NK-92 (cell line): ENCODE results near the gene SLAMF1.
"Not testable (repeated sequence)": the region's sequence is repeated elsewhere in the genome, so short reads cannot be mapped to it uniquely, and the experiment has no call there.

ENCODE experiments used
- DNase-seq: peaks from one replicate; lab custom pipeline; 2025; ENCODE audit not compliant: unreplicated experiment; lab: John Stamatoyannopoulos, UW

SLAMF1 gene

DNA sequence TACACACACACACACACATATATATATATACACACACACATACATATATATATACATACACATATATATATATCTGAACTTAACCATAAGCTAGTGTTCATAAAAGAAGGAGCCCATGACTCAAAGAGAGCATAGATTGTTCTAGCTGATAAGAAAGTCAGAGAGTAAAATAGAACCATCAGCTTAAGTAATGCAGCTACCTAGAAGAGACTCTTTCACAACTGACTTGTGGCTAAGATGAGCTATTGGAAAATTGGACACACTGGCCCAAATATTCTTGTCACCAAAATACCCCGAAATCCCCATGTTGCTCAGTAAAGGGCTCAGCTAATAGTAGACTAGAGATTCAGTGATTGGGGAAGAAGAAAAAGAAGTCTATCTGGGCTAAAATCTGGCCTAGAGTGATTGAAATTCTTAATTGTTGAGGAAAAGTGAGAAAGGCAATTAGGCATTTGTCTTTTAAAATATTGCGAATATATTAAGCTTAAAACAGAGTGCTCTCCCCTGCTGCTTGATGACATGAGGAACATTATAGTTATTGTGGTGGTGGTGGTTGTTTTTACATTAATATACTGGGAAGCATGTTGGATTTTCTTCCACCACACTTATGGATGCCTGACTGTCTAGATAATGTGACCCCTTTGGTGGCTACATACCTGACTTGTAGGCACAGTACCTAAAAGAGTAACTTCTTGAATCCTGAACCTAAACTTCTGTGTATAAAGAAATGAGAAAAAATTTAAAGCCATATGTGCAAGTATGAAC lies 6.3 kb downstream of the SLAMF1 start:
- DNase-seq, result no peak

DNA sequence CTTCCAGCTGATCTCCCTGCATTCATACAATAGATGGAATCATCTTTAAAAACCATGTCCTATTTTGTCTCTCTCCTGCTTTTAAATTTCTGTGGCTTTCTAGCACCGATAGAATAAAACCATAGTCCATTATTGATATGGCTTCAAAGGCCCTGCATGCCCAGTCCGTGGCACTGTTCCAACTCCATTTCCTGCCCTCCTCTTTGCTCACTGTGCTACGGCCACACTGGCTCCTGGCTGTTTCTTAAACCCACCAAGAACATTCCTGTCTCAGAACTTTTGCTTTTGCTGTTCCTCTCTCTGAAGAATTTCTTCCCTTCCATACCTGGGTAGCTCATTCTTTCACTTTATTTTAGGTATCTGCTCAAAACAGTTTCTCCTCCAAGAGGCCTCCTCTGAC lies 7.2 kb downstream of the SLAMF1 start:
- no peak for DNase-seq

- no peak for DNase-seq
These were observed 7.9 kb downstream of the SLAMF1 start for GRCh38 chr1:160638926-160639325.

DNA sequence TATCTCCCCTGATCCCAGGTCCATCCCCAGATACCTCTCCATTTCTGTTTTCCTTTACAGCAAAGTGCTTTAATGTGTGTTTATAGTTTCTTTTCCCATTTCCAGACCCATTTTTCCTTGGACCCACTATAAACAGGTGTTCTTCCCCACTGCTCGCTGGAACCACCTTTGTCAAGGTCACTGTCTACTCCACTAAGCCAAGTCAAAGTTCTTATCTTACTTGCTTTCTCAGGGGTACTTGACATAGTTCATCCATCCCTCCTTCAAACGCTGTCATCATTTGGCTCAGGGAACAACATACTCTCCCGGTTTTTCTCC lies 8.3 kb downstream of the SLAMF1 start:
- DNase-seq, result no peak

- DNase-seq, result no peak
These were observed 8.9 kb downstream of the SLAMF1 start for GRCh38 chr1:160637821-160638539.

- DNase-seq, result no peak
These were observed 9.8 kb downstream of the SLAMF1 start for GRCh38 chr1:160637065-160637464.

- DNase-seq, result no peak
These were observed 10.3 kb downstream of the SLAMF1 start for GRCh38 chr1:160636547-160636946.

GRCh38 chr1:160636076-160636475 lies 10.8 kb downstream of the SLAMF1 start:
- no peak for DNase-seq

DNA sequence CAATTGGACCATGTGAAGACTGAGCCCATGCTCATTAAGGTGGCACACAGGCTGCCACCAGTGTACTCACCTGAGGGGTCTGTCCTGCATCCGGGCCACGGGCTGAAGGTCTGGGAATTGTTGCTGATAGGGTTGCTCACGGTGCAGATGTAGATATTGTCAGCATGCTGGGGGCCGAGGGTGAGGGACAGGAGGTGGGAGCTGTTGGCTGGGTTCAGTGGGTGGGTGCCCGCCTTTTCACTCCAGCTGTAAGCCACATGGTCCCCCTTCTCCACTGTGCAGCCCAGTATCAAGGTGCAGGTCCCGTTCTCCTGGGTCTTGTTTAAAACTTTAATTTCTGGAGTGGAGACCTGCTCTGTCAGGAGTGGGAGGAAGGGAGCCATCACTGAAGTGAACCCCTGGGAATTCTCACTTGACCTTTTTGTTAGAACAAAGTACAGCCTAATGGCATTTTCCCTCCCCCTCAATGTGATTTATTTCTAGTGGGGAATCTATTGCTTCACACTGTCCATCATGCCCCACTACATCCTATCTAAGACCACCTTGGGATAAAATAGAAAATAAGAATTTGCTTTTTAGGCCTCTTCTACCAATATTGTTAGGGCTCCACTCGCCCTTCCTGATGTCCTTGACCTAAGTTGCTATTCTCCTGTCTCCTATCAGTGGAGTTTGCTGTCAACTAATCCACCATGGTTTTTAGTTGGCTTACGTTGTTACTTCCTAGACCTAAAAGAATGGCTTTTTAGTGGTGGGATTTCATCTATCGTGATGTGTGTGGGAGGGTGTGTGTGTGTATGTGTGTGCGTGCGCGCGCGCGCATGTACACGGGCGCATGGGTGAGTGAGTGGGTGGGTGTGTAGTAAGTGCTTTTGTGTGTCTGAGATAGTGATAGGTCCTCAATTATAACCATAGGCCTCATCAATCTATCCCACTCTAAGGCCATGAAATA lies 12.0 kb downstream of the SLAMF1 start:
- DNase-seq, result no peak

DNA sequence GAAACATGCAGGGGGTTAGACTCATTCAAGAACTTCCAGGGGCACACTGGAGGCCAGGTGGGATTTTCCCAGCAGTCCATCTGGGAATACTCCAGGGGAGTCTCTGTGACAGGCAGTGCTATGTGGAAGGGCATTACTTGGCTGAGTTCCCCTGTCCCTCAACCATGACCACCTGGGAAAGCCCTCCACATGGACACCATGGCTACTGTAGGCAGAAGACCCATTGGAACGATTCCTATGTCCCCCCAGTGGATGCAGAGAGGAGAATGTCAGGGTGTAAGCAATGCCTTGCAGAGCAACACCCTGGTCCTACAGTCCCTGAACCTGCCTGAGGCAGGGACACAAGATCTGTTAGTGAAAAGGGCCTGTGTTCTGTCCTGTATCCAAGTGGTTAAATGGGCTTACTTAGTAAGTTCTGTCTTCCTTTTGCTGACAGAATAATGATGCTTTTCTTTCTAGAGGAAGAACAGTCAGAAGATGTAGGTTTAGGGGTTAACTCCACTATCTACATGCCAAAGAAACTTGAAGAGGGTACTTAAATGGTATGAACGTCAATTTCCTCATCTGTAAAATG lies 13.4 kb downstream of the SLAMF1 start:
- DNase-seq, result no peak

GRCh38 chr1:160631983-160632625 lies 14.7 kb downstream of the SLAMF1 start:
- no peak for DNase-seq

GRCh38 chr1:160630523-160631451 lies 16.1 kb downstream of the SLAMF1 start:
- DNase-seq, result no peak

DNA sequence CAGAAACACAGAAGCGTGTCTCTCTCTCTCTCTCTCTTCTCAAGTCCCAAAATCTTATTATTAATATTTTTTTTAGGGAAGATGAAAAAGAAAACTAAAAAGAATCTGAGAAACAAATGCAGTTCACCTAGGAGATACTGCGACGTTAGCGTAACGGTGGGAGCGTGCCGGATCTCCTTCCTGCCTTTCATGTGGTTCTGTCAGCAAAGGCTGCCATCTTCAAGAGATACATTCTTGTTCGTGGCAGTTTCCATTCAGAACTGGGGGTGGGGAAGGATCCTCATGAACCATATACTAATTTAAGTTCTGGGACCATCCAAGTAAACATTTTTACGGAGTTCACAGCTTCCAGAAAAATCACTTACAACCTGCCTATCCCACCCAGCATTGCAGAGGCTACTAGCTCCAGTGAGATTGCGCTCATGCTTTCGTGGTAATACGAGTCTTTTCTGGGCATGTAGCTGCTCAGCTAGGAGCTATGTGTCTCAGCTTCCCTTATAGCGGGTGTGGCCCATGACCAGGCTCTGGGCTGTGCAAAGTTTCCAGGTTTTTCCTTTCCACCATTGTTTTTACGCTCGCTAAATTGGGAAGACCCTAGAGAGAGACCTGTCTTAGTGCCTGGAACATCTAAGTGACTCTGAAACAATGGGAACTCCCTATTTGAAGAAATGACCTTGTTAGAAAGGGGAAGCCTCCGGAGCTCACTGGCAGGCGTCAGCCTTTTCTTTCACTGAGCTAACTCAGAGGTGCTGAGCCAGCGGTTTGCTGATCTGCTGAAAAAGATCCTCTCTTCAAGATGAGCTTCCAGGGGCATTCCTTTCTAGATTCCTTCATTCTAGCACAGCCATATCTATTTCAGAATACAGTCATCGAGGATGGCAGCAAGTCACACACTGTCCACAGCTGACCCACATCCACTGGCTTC lies 17.3 kb downstream of the SLAMF1 start:
- DNase-seq, result no peak

DNA sequence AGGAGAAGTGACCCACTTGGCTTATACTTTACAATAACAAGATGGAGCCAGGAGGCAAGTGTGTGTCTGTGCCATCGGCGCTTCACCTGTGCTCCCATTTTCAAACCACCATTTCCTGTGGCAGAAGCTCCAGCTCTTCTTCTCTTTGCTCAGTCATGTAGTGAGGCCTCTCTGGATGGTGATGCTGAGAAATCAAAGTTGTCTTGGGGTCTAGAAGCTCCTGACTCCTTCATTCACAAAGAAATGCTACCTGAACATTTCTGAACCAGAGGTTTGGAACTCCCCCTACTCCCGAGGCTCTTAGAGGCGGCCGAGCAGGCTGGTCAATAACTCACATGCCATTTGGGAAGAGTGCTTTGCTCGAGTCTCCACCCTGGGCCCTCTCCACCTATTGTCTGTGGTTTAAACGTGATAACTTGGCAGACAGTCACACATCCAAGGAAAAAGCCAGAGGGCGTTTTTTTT lies 18.0 kb downstream of the SLAMF1 start:
- DNase-seq, result no peak

DNA sequence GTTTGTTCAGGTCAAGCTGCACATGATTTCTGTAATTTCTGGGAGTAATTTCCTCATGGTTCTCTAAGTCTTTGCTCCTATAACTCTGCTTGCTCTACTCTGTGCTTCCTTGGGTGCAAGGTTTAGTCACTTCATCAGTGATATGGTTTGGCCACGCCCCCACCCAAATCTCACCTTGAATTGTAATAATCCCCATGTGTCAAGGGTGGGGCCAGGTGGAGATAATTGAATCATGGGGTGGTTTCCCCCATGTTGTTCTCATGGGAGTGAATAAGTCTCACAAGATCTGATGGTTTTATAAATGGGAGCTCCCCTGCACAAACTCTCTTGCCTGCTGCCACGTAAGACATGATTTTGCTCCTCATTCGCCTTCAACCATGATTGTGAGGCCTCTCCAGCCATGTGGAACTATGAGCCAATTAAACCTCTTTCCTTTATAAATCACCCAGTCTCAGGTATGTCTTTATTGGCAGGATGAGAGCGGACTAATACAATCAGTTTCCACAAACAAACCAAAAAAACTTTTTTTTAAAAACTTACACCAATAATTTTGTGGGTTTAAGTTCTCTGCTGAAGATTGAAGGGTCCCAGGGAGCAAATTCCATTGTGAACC lies 19.1 kb downstream of the SLAMF1 start:
- DNase-seq, result not testable (repeated sequence)

DNA sequence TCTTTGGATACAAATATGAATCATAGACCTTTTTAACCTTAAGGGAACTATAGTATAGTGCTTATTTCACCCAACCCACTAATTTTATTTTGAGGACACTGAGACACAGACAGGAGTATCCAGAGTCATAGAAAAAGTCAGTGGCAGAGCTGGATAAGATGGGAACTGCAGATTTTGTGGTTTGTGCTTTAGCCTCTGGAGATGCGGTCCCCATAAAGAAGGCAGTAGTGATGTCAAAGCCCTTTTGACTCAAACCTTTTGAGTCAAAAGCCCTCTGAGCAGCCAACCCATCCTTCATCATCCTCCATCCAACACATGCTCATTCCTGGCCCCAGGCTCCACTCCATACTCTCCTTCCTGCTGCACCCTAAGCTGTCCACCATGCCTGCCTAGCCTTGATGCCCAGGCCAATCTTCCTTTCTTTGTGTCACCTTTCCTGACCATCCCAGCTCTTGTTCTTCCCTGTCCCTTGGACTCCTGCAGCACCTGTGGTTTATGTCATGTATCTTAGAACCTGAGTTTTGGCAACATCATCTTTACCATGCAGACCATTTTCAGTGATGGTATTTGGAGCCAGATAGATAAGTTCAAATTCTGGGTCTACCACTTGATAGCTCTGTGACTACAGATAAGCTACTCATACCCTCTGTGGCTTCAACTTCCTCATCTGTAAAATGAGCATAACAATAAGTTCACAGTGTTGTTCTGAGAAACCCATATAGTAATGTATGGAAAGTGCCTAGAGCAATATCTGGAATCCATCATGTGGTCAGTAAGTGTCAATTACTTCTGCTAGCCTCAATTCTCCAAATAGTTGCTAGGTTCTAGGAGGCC lies 20.1 kb downstream of the SLAMF1 start:
- no peak for DNase-seq
